ENCODE results near the gene SLC22A16.

DNA sequence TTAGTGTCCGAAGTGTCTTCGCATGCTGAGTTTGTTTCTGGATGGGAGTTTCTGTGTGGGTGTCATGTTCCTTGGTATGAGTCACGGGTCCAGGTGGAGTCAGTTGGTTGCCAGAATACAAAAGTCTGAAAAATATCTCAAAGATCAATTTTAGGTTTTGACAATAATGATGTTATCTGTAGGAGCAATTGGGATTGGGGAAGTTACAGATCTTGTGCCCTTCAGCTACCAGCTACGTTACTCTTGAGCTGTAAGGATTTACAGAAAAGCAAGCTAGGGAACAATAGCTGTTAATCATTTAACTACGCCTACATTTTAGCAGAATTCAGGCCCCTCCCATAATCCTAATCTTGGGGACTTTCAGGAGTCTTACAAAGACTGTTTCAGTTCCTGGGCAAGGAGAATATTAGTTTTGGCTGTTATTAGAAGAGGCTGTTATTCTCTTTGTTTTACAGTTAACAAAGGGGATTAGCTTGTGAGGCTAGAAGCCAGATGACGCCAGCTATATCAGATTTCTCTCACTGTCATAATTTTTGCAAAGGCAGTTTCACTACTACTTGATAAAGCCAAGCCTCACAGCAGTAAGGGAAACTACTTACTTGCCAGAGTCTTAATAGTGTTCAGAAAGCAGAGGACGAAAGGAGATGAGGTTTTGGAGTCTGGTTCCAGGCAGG, 15.4 kb upstream of the SLC22A16 start:
- TF ChIP-seq EZH2 (IDR thresholded peaks at IDR 0.05; ENCODE audit: low read depth, low read length, severe bottlenecking): no peak
- TF ChIP-seq, protein P1, sequence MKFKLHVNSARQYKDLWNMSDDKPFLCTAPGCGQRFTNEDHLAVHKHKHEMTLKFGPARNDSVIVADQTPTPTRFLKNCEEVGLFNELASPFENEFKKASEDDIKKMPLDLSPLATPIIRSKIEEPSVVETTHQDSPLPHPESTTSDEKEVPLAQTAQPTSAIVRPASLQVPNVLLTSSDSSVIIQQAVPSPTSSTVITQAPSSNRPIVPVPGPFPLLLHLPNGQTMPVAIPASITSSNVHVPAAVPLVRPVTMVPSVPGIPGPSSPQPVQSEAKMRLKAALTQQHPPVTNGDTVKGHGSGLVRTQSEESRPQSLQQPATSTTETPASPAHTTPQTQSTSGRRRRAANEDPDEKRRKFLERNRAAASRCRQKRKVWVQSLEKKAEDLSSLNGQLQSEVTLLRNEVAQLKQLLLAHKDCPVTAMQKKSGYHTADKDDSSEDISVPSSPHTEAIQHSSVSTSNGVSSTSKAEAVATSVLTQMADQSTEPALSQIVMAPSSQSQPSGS (IDR thresholded peaks at IDR 0.05; ENCODE audit: low read length): no peak
- TF ChIP-seq CHD1 (IDR thresholded peaks at IDR 0.05; ENCODE audit: low read depth, low read length): no peak
- TF ChIP-seq, protein P2, sequence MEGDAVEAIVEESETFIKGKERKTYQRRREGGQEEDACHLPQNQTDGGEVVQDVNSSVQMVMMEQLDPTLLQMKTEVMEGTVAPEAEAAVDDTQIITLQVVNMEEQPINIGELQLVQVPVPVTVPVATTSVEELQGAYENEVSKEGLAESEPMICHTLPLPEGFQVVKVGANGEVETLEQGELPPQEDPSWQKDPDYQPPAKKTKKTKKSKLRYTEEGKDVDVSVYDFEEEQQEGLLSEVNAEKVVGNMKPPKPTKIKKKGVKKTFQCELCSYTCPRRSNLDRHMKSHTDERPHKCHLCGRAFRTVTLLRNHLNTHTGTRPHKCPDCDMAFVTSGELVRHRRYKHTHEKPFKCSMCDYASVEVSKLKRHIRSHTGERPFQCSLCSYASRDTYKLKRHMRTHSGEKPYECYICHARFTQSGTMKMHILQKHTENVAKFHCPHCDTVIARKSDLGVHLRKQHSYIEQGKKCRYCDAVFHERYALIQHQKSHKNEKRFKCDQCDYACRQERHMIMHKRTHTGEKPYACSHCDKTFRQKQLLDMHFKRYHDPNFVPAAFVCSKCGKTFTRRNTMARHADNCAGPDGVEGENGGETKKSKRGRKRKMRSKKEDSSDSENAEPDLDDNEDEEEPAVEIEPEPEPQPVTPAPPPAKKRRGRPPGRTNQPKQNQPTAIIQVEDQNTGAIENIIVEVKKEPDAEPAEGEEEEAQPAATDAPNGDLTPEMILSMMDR (IDR thresholded peaks at IDR 0.05; ENCODE audit: control extremely low read depth in 1 of 3, insufficient read depth in 1 of 3, low read depth in 1 of 3, low read length in 3 of 3): no peak
- no peak for TF ChIP-seq RXRA (IDR thresholded peaks at IDR 0.05; ENCODE audit: insufficient read depth, low read depth, low read length)
- no peak for TF ChIP-seq CHD2 (IDR thresholded peaks at IDR 0.05; ENCODE audit: low read length)
- TF ChIP-seq TAF1 (IDR thresholded peaks at IDR 0.05; ENCODE audit: low read depth, low read length): no peak
- TF ChIP-seq TBP (IDR thresholded peaks at IDR 0.05; ENCODE audit: low read depth, low read length): no peak
- no peak for TF ChIP-seq YY1 (IDR thresholded peaks at IDR 0.05; ENCODE audit: low read depth, low read length)
- no peak for TF ChIP-seq KDM1A (IDR thresholded peaks at IDR 0.05; ENCODE audit: borderline replicate concordance, low read length)
- no peak for TF ChIP-seq TEAD4 (IDR thresholded peaks at IDR 0.05; ENCODE audit: low read depth, low read length)
